T-helper 1 cell treated with Interleukin-12 subunit alpha and Interleukin-12 subunit beta and Interleukin-4 antibody, amounts not matched to agents 30 μg/mL and 1 μg/mL, for 36 hours (primary cell): ENCODE results near the gene PROC.

Source experiments
- H3K27ac Mint-ChIP-seq: one replicate; pipeline ENCODE4 v1.8.0; 2021; ENCODE audit warnings: mild to moderate bottlenecking, mixed read lengths
- H3K27me3 Mint-ChIP-seq: one replicate; pipeline ENCODE4 v1.8.0; 2021; ENCODE audit warnings: low read depth, mixed read lengths
- H3K36me3 Mint-ChIP-seq: one replicate; pipeline ENCODE4 v1.8.0; 2021; ENCODE audit warnings: low read depth, mixed read lengths
- H3K4me1 Mint-ChIP-seq: one replicate; pipeline ENCODE4 v1.8.0; 2021; ENCODE audit warnings: low read depth, mixed read lengths
- H3K4me3 Mint-ChIP-seq: one replicate; pipeline ENCODE4 v1.8.0; 2021; ENCODE audit warnings: mild to moderate bottlenecking, moderate library complexity, mixed read lengths
- H3K9me3 Mint-ChIP-seq: one replicate; pipeline ENCODE4 v1.8.0; 2021; ENCODE audit warnings: mixed read lengths

PROC gene

DNA sequence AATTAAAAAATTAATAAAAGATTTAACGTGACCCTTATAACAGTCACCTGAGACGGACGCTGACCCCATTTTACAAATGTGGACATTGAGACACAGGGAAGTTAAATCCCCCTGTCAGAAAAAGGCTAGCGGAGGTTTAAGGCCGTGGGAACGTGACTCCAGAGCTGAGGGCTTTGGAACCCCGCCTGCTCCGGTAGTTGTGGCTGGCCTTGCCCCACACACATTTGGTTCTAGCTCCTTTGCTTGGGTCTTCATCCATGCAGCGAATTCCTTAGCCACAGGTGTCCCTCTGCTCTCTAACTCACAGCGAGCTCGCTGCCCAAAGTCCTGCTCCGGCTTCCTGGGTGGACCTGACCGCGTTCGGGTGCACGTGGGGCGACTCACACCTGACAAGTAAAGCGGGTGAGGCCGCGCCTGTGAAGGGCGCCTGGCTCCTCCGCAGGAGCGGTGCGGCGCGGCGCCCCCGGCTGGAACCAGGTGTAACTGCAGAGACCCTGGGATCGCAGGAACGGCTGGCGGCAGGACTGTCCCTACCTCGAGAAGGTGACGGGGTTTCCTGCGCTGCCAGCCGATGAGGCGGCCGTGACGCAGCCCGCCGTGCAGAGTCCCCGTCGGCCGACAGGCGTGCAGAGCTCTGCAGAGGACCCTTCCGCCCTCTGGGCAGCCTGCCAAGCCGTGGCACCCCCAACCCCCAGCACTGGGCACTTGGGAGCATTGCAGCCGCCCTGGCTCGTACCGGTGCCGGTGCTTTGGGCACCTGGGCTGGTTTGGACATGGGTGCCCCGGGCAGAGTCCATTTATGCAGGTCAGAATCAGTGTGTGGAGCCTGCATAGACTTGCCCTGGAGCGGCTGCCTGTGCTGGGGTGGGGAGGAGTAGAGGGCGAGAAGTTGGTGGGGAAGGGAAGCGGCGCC, 2.4 kb upstream of the PROC start:
- peak overlapping the region; percentile 70 for H3K4me3 Mint-ChIP-seq
- H3K27ac Mint-ChIP-seq: peak overlapping the region; percentile 46
- no peaks in the 10 kb centered on the region for H3K9me3 Mint-ChIP-seq
- H3K4me1 Mint-ChIP-seq: peaks cover 24% of the 10 kb centered on the region
- peaks cover 39% of the 10 kb centered on the region for H3K27me3 Mint-ChIP-seq
- H3K36me3 Mint-ChIP-seq: peaks cover 5% of the 10 kb centered on the region

DNA sequence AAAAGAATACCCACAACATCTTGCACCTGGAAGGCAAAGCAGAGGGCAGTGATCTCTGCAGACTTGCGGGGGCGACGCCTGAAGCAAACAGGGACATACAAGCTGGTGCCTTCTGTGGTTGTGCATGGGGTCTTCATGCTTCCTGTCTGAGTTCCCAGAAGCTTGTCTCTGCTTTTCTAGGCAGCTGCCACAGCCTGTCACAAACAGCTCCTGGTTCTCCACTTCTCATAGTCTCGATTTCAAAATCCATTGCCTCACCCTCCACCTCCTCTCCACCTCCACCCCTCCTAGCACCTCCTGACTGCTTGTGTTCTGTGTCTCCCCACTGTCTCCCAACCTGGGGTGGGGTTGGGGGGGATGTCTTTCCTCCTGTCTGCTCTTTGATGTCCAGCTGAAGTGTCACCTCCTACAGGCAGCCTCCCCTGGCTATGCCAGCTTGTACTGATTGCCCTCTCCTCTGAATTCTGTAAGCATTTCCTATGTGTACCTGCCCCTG, 1.7 kb upstream of the PROC start:
- H3K9me3 Mint-ChIP-seq: no peaks in the 10 kb centered on the region
- H3K27me3 Mint-ChIP-seq: peaks cover 46% of the 10 kb centered on the region
- H3K4me1 Mint-ChIP-seq: peaks cover 17% of the 10 kb centered on the region
- H3K4me3 Mint-ChIP-seq: peak overlapping the region; percentile 70
- peak overlapping the region; percentile 21 for H3K27ac Mint-ChIP-seq
- H3K36me3 Mint-ChIP-seq: peaks cover 5% of the 10 kb centered on the region

DNA sequence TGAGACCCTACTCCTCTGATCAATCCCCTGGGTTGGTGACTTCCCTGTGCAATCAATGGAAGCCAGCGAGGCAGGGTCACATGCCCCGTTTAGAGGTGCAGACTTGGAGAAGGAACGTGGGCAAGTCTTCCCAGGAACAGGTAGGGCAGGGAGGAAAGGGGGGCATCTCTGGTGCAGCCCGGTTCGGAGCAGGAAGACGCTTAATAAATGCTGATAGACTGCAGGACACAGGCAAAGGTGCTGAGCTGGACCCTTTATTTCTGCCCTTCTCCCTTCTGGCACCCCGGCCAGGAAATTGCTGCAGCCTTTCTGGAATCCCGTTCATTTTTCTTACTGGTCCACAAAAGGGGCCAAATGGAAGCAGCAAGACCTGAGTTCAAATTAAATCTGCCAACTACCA, 821 bp upstream of the PROC start:
- no peak overlapping the region for H3K27ac Mint-ChIP-seq
- peaks cover 53% of the 10 kb centered on the region for H3K27me3 Mint-ChIP-seq
- H3K36me3 Mint-ChIP-seq: peaks cover 2% of the 10 kb centered on the region
- H3K4me1 Mint-ChIP-seq: peaks cover 15% of the 10 kb centered on the region
- no peak overlapping the region for H3K4me3 Mint-ChIP-seq
- no peaks in the 10 kb centered on the region for H3K9me3 Mint-ChIP-seq

DNA sequence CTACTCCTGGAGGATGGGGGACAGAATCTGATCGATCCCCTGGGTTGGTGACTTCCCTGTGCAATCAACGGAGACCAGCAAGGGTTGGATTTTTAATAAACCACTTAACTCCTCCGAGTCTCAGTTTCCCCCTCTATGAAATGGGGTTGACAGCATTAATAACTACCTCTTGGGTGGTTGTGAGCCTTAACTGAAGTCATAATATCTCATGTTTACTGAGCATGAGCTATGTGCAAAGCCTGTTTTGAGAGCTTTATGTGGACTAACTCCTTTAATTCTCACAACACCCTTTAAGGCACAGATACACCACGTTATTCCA, 844 bp downstream of the PROC start:
- Mint-ChIP-seq H3K4me3 (no peak overlapping the region), H3K27ac (no peak overlapping the region), H3K36me3 (no peaks in the 10 kb centered on the region), H3K4me1 (peaks cover 16% of the 10 kb centered on the region), H3K27me3 (peaks cover 51% of the 10 kb centered on the region), H3K9me3 (no peaks in the 10 kb centered on the region)

DNA sequence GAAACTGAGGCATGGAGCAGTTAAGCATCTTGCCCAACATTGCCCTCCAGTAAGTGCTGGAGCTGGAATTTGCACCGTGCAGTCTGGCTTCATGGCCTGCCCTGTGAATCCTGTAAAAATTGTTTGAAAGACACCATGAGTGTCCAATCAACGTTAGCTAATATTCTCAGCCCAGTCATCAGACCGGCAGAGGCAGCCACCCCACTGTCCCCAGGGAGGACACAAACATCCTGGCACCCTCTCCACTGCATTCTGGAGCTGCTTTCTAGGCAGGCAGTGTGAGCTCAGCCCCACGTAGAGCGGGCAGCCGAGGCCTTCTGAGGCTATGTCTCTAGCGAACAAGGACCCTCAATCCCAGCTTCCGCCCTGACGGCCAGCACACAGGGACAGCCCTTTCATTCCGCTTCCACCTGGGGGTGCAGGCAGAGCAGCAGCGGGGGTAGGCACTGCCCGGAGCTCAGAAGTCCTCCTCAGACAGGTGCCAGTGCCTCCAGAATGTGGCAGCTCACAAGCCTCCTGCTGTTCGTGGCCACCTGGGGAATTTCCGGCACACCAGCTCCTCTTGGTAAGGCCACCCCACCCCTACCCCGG, 1.3 kb downstream of the PROC start:
- Mint-ChIP-seq H3K27me3 (peaks cover 55% of the 10 kb centered on the region), H3K9me3 (no peaks in the 10 kb centered on the region), H3K4me1 (peaks cover 16% of the 10 kb centered on the region), H3K36me3 (no peaks in the 10 kb centered on the region), H3K4me3 (no peak overlapping the region), H3K27ac (no peak overlapping the region)

DNA sequence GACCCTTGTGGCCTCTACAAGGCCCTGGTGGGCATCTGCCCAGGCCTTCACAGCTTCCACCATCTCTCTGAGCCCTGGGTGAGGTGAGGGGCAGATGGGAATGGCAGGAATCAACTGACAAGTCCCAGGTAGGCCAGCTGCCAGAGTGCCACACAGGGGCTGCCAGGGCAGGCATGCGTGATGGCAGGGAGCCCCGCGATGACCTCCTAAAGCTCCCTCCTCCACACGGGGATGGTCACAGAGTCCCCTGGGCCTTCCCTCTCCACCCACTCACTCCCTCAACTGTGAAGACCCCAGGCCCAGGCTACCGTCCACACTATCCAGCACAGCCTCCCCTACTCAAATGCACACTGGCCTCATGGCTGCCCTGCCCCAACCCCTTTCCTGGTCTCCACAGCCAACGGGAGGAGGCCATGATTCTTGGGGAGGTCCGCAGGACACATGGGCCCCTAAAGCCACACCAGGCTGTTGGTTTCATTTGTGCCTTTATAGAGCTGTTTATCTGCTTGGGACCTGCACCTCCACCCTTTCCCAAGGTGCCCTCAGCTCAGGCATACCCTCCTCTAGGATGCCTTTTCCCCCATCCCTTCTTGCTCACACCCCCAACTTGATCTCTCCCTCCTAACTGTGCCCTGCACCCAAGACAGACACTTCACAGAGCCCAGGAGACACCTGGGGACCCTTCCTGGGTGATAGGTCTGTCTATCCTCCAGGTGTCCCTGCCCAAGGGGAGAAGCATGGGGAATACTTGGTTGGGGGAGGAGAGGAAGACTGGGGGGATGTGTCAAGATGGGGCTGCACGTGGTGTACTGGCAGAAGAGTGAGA, 2.0 kb downstream of the PROC start:
- no peak overlapping the region for H3K4me3 Mint-ChIP-seq
- H3K36me3 Mint-ChIP-seq: no peaks in the 10 kb centered on the region
- H3K27me3 Mint-ChIP-seq: peaks cover 60% of the 10 kb centered on the region
- peaks cover 16% of the 10 kb centered on the region for H3K4me1 Mint-ChIP-seq
- no peaks in the 10 kb centered on the region for H3K9me3 Mint-ChIP-seq
- H3K27ac Mint-ChIP-seq: no peak overlapping the region

DNA sequence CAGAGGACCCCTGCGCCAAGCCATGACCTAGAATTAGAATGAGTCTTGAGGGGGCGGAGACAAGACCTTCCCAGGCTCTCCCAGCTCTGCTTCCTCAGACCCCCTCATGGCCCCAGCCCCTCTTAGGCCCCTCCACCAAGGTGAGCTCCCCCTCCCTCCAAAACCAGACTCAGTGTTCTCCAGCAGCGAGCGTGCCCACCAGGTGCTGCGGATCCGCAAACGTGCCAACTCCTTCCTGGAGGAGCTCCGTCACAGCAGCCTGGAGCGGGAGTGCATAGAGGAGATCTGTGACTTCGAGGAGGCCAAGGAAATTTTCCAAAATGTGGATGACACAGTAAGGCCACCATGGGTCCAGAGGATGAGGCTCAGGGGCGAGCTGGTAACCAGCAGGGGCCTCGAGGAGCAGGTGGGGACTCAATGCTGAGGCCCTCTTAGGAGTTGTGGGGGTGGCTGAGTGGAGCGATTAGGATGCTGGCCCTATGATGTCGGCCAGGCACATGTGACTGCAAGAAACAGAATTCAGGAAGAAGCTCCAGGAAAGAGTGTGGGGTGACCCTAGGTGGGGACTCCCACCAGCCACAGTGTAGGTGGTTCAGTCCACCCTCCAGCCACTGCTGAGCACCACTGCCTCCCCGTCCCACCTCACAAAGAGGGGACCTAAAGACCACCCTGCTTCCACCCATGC, 3.0 kb downstream of the PROC start:
- Mint-ChIP-seq H3K4me1 (peaks cover 10% of the 10 kb centered on the region), H3K4me3 (no peak overlapping the region), H3K27me3 (peaks cover 66% of the 10 kb centered on the region), H3K36me3 (no peaks in the 10 kb centered on the region), H3K9me3 (no peaks in the 10 kb centered on the region), H3K27ac (no peak overlapping the region)

DNA sequence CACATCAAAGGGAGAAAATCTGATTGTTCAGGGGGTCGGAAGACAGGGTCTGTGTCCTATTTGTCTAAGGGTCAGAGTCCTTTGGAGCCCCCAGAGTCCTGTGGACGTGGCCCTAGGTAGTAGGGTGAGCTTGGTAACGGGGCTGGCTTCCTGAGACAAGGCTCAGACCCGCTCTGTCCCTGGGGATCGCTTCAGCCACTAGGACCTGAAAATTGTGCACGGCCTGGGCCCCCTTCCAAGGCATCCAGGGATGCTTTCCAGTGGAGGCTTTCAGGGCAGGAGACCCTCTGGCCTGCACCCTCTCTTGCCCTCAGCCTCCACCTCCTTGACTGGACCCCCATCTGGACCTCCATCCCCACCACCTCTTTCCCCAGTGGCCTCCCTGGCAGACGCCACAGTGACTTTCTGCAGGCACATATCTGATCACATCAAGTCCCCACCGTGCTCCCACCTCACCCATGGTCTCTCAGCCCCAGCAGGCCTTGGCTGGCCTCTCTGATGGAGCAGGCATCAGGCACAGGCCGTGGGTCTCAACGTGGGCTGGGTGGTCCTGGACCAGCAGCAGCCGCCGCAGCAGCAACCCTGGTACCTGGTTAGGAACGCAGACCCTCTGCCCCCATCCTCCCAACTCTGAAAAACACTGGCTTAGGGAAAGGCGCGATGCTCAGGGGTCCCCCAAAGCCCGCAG, 3.8 kb downstream of the PROC start:
- no peak overlapping the region for H3K27ac Mint-ChIP-seq
- H3K36me3 Mint-ChIP-seq: no peaks in the 10 kb centered on the region
- H3K4me1 Mint-ChIP-seq: peaks cover 4% of the 10 kb centered on the region
- no peak overlapping the region for H3K4me3 Mint-ChIP-seq
- no peaks in the 10 kb centered on the region for H3K9me3 Mint-ChIP-seq
- H3K27me3 Mint-ChIP-seq: peaks cover 60% of the 10 kb centered on the region

DNA sequence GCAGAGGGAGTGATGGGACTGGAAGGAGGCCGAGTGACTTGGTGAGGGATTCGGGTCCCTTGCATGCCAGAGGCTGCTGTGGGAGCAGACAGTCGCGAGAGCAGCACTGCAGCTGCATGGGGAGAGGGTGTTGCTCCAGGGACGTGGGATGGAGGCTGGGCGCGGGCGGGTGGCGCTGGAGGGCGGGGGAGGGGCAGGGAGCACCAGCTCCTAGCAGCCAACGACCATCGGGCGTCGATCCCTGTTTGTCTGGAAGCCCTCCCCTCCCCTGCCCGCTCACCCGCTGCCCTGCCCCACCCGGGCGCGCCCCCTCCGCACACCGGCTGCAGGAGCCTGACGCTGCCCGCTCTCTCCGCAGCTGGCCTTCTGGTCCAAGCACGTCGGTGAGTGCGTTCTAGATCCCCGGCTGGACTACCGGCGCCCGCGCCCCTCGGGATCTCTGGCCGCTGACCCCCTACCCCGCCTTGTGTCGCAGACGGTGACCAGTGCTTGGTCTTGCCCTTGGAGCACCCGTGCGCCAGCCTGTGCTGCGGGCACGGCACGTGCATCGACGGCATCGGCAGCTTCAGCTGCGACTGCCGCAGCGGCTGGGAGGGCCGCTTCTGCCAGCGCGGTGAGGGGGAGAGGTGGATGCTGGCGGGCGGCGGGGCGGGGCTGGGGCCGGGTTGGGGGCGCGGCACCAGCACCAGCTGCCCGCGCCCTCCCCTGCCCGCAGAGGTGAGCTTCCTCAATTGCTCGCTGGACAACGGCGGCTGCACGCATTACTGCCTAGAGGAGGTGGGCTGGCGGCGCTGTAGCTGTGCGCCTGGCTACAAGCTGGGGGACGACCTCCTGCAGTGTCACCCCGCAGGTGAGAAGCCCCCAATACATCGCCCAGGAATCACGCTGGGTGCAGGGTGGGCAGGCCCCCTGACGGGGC, 4.6 kb downstream of the PROC start:
- Mint-ChIP-seq H3K4me3 (peak overlapping the region; percentile 54), H3K9me3 (no peaks in the 10 kb centered on the region), H3K36me3 (no peaks in the 10 kb centered on the region), H3K27me3 (peaks cover 53% of the 10 kb centered on the region), H3K4me1 (peaks cover 1% of the 10 kb centered on the region), H3K27ac (no peak overlapping the region)

DNA sequence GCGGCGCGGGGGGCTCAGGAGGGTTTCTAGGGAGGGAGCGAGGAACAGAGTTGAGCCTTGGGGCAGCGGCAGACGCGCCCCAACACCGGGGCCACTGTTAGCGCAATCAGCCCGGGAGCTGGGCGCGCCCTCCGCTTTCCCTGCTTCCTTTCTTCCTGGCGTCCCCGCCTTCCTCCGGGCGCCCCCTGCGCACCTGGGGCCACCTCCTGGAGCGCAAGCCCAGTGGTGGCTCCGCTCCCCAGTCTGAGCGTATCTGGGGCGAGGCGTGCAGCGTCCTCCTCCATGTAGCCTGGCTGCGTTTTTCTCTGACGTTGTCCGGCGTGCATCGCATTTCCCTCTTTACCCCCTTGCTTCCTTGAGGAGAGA, 5.2 kb downstream of the PROC start:
- H3K27me3 Mint-ChIP-seq: peaks cover 47% of the 10 kb centered on the region
- peaks cover 1% of the 10 kb centered on the region for H3K4me1 Mint-ChIP-seq
- H3K4me3 Mint-ChIP-seq: no peak overlapping the region
- H3K9me3 Mint-ChIP-seq: no peaks in the 10 kb centered on the region
- no peak overlapping the region for H3K27ac Mint-ChIP-seq
- H3K36me3 Mint-ChIP-seq: no peaks in the 10 kb centered on the region

DNA sequence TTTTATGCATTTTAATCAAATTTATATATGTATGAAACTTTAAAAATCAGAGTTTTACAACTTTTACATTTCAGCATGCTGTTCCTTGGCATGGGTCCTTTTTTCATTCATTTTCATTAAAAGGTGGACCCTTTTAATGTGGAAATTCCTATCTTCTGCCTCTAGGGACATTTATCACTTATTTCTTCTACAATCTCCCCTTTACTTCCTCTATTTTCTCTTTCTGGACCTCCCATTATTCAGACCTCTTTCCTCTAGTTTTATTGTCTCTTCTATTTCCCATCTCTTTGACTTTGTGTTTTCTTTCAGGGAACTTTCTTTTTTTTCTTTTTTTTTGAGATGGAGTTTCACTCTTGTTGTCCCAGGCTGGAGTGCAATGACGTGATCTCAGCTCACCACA, 5.7 kb downstream of the PROC start:
- Mint-ChIP-seq H3K4me1 (peaks cover 1% of the 10 kb centered on the region), H3K9me3 (no peaks in the 10 kb centered on the region), H3K36me3 (no peaks in the 10 kb centered on the region), H3K27ac (no peak overlapping the region), H3K4me3 (peak overlapping the region; percentile 16), H3K27me3 (peaks cover 47% of the 10 kb centered on the region)

DNA sequence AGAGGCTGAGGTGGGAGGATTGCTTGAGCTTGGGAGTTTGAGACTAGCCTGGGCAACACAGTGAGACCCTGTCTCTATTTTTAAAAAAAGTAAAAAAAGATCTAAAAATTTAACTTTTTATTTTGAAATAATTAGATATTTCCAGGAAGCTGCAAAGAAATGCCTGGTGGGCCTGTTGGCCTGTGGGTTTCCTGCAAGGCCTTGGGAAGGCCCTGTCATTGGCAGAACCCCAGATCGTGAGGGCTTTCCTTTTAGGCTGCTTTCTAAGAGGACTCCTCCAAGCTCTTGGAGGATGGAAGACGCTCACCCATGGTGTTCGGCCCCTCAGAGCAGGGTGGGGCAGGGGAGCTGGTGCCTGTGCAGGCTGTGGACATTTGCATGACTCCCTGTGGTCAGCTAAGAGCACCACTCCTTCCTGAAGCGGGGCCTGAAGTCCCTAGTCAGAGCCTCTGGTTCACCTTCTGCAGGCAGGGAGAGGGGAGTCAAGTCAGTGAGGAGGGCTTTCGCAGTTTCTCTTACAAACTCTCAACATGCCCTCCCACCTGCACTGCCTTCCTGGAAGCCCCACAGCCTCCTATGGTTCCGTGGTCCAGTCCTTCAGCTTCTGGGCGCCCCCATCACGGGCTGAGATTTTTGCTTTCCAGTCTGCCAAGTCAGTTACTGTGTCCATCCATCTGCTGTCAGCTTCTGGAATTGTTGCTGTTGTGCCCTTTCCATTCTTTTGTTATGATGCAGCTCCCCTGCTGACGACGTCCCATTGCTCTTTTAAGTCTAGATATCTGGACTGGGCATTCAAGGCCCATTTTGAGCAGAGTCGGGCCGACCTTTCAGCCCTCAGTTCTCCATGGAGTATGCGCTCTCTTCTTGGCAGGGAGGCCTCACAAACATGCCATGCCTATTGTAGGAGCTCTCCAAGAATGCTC, 6.6 kb downstream of the PROC start:
- H3K9me3 Mint-ChIP-seq: no peaks in the 10 kb centered on the region
- no peak overlapping the region for H3K27ac Mint-ChIP-seq
- H3K4me3 Mint-ChIP-seq: no peak overlapping the region
- H3K36me3 Mint-ChIP-seq: no peaks in the 10 kb centered on the region
- peaks cover 1% of the 10 kb centered on the region for H3K4me1 Mint-ChIP-seq
- peaks cover 47% of the 10 kb centered on the region for H3K27me3 Mint-ChIP-seq
